OCI-LY3 (cell line): ENCODE data around the gene PSMA2.

ENCODE experiments used
- H2AFZ ChIP-seq: fragments of 200-600, 300-600 bp; shearing (Covaris generic); 2 replicates; pipeline ENCODE4 v1.6.0; 2014; ENCODE audit warnings: antibody characterized with exemption, low read depth, low read length
- H3K27ac ChIP-seq: fragments of 200-600, 300-600 bp; sonication (generic); 2 replicates; pipeline ENCODE4 v1.5.1; 2014; ENCODE audit warnings: mild to moderate bottlenecking, low read length, moderate library complexity, mixed read lengths
- H3K27me3 ChIP-seq: fragments of 200-600, 300-600 bp; sonication (generic); 2 replicates; pipeline ENCODE4 v1.6.1; 2014; ENCODE audit warnings: low read depth, low read length, mixed read lengths
- H3K36me3 ChIP-seq: fragments of 200-600, 300-600 bp; sonication (generic); replicated peaks from 2 replicates; pipeline ENCODE3; 2014; ENCODE audit warnings: low read depth, low read length, mixed read lengths
- H3K4me1 ChIP-seq: fragments of 300-600, 200-600 bp; sonication (generic); 2 replicates; pipeline ENCODE4 v1.6.1; 2014; ENCODE audit warnings: low read length, mixed read lengths
- H3K4me2 ChIP-seq: fragments of 200-600, 300-600 bp; sonication (generic); 2 replicates; pipeline ENCODE4 v1.6.1; 2014; ENCODE audit warnings: low read length, mixed read lengths
- H3K4me3 ChIP-seq: fragments of 300-600, 200-600 bp; sonication (generic); 2 replicates; pipeline ENCODE4 v1.5.1; 2014; ENCODE audit warnings: antibody characterized with exemption, mild to moderate bottlenecking, low read length, moderate library complexity
- H3K79me2 ChIP-seq: fragments of 300-600, 200-600 bp; shearing (Covaris generic); 2 replicates; pipeline ENCODE4 v1.6.1; 2014; ENCODE audit warnings: mild to moderate bottlenecking, low read length, mixed read lengths
- H3K9ac ChIP-seq: fragments of 300-600, 200-600 bp; shearing (Covaris generic); 2 replicates; pipeline ENCODE4 v1.6.0; 2014; ENCODE audit warnings: mild to moderate bottlenecking, low read length, moderate library complexity
- H3K9me3 ChIP-seq: fragments of 200-600, 300-600 bp; shearing (Covaris generic); 2 replicates; pipeline ENCODE4 v1.6.1; 2014; ENCODE audit warnings: low read length, mixed read lengths; ENCODE audit not compliant: insufficient read depth
- H4K20me1 ChIP-seq: fragments of 200-600, 300-600 bp; sonication (generic); 2 replicates; pipeline ENCODE4 v1.6.1; 2016; ENCODE audit warnings: low read length, mixed read lengths; ENCODE audit not compliant: insufficient read depth
- EZH2phosphoT487 ChIP-seq: fragments of 200-600 bp; shearing (Covaris generic); IDR thresholded peaks from 2 replicates; pipeline ENCODE4 v1.6.1; 2018; ENCODE audit warnings: antibody characterized with exemption, mixed run types, low read depth
- TF ChIP-seq, protein P1 (sequence below): fragments of 200-600, 300-600 bp; sonication (generic); IDR thresholded peaks from 2 replicates; pipeline ENCODE4 v1.5.1; 2014; ENCODE audit warnings: antibody characterized with exemption, low read length, low read depth

The PSMA2 gene

DNA sequence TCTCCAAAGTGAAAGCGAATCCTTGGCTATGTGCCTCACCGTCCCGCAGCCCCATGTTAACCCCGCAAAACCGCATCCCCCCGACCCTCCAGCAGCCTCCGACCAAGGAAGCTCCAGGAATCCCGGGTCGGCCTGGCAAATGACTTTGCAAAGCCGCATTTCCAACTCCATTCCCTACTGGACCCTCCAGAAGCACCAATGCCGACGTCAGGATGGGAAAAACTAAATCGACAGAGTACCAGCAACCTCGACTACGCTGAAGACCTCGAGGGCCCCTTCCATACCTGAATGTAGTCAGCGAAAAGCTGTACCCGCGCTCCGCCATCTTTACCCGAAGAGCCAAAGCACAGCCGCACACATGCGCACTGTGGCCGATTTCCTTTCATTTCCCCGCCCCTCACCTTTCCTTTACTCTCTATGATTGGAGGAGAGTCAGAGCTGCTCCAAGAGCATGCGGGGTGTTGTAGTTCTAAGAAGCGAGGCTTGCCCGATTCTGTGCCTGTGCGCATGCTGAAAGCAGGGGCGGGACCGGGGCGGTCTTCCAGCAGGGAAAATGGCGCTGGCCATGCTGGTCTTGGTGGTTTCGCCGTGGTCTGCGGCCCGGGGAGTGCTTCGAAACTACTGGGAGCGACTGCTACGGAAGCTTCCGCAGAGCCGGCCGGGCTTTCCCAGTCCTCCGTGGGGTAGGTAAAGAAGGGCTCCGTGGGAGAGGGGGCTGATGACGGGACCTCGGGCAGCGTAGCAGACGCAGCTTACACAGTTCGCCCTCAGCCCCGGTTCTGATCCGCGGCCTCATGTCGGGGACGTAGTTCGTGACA, at the start of gene PSMA2, which contains the start of gene MRPL32:
Gene PSMA2, minus strand, starts transcription at position 341 of the 818 bp plus-strand sequence. Its CDS starts 16 bp downstream, at position 325.
Gene MRPL32, plus strand, starts transcription at position 543 of the 818 bp plus-strand sequence. Its CDS starts 11 bp downstream, at position 554.
- H2AFZ ChIP-seq, result peak within 1 kb of the TSS; percentile 30; the same call in 1 of the 2 replicates
- H3K4me3 ChIP-seq, result peak within 1 kb of the TSS; percentile 86
- peaks cover 53% of the 10 kb centered on the region for H3K4me1 ChIP-seq
- peaks cover 39% of the 10 kb centered on the region for H3K36me3 ChIP-seq
- H3K9ac ChIP-seq, result peak within 1 kb of the TSS; percentile 99
- H4K20me1 ChIP-seq, result peaks cover 46% of the 10 kb centered on the region
- H3K79me2 ChIP-seq, result peaks cover 87% of the 10 kb centered on the region
- no peaks in the 10 kb centered on the region for H3K27me3 ChIP-seq
- no peaks in the 10 kb centered on the region for H3K9me3 ChIP-seq
- H3K4me2 ChIP-seq, result peak within 1 kb of the TSS; percentile 92
- TF ChIP-seq, protein P1, sequence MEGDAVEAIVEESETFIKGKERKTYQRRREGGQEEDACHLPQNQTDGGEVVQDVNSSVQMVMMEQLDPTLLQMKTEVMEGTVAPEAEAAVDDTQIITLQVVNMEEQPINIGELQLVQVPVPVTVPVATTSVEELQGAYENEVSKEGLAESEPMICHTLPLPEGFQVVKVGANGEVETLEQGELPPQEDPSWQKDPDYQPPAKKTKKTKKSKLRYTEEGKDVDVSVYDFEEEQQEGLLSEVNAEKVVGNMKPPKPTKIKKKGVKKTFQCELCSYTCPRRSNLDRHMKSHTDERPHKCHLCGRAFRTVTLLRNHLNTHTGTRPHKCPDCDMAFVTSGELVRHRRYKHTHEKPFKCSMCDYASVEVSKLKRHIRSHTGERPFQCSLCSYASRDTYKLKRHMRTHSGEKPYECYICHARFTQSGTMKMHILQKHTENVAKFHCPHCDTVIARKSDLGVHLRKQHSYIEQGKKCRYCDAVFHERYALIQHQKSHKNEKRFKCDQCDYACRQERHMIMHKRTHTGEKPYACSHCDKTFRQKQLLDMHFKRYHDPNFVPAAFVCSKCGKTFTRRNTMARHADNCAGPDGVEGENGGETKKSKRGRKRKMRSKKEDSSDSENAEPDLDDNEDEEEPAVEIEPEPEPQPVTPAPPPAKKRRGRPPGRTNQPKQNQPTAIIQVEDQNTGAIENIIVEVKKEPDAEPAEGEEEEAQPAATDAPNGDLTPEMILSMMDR, result no peak
- no peak for TF ChIP-seq EZH2phosphoT487
- peak within 1 kb of the TSS; percentile 59 for H3K27ac ChIP-seq

- no peaks in the 10 kb centered on the region for H3K4me1 ChIP-seq
- H3K27ac ChIP-seq, result no peak overlapping the region
- no peak overlapping the region for H3K9ac ChIP-seq
- TF ChIP-seq, protein P1, result no peak
- no peak for TF ChIP-seq EZH2phosphoT487
- H2AFZ ChIP-seq, result no peak overlapping the region
- H3K4me3 ChIP-seq, result no peak overlapping the region
- no peaks in the 10 kb centered on the region for H3K27me3 ChIP-seq
- no peak overlapping the region for H3K4me2 ChIP-seq
- H3K9me3 ChIP-seq, result peaks cover 11% of the 10 kb centered on the region; the same call in 1 of the 2 replicates
- H3K79me2 ChIP-seq, result no peaks in the 10 kb centered on the region
- no peaks in the 10 kb centered on the region for H4K20me1 ChIP-seq
- H3K36me3 ChIP-seq, result no peaks in the 10 kb centered on the region
These were observed 49.6 kb upstream of the PSMA2 start for GRCh38 chr7:42981601-42982000.

DNA sequence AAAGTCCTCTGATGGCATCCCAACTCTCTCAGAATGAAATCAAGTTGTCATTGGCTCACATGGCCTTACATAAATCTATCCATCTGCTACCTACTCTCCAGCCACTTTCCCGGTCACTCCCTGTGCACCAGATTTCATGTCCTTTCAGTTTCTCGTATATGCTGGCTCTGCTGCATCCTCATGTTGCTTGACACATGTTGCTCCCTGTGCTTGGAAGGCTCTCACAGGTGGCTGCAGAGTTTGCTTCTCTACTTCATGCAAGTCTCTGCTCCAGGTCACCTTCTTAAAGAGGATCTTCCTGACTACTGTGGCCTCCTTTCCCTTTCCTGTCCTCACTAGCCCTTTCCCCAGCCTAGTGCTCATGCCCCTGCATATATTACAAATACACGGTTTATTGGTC, 48.5 kb upstream of the PSMA2 start:
- no peak overlapping the region for H3K4me3 ChIP-seq
- TF ChIP-seq EZH2phosphoT487, result no peak
- TF ChIP-seq, protein P1, result no peak
- H3K36me3 ChIP-seq, result no peaks in the 10 kb centered on the region
- H3K27me3 ChIP-seq, result no peaks in the 10 kb centered on the region
- H3K27ac ChIP-seq, result no peak overlapping the region
- no peak overlapping the region for H3K9ac ChIP-seq
- no peak overlapping the region for H3K4me2 ChIP-seq
- no peaks in the 10 kb centered on the region for H3K4me1 ChIP-seq
- no peak overlapping the region for H2AFZ ChIP-seq
- no peaks in the 10 kb centered on the region for H4K20me1 ChIP-seq
- H3K79me2 ChIP-seq, result no peaks in the 10 kb centered on the region
- peaks cover 11% of the 10 kb centered on the region; the same call in 1 of the 2 replicates for H3K9me3 ChIP-seq

DNA sequence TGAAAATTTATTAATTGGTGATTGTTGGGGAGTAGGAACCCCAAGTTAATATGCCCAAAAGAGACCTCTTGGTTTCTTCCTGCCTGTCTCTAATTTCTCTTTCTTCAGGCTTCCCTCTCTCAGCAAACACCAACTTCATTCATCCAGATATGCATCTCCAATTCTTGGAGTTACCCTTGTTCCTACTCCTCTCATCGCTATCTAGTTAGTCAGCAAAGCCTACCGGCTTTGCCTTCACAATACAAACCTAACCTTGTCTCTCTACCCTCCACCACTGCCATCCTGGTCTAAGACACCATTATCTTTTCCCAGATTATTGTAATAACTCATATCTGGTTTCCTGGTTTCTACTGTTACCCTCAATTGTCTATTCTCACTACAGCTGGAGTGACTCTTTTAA, 48.1 kb upstream of the PSMA2 start:
- Histone ChIP-seq H3K4me1 (no peaks in the 10 kb centered on the region), H3K27me3 (no peaks in the 10 kb centered on the region), H3K79me2 (no peaks in the 10 kb centered on the region), H3K4me3 (no peak overlapping the region), H4K20me1 (no peaks in the 10 kb centered on the region), H3K9me3 (peaks cover 11% of the 10 kb centered on the region; the same call in 1 of the 2 replicates), H2AFZ (no peak overlapping the region), H3K4me2 (no peak overlapping the region), H3K27ac (no peak overlapping the region), H3K36me3 (no peaks in the 10 kb centered on the region), H3K9ac (no peak overlapping the region)
- TF ChIP-seq, protein P1, result no peak
- TF ChIP-seq EZH2phosphoT487, result no peak
